Measurements from ENCODE around the gene PLXNA4.

PLXNA4 gene

DNA sequence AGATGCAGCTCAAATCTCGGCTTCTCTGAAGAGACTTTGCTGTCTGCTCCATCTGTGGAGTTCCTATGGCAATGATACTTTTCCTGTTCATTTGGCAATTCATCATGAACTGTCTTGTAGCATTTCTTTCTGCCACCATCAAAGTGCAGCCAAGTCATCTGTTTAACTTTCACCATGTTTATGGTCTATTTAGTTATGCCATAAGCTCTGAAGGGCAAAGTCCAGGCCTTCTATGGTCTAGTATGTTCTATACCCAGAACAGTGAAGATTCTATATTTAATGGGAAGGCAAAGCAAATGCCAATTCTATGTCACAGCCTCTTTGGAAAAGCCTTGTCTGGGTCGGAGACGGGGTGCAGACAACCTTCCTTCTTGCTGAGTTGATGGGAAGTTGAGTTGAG lies 472.6 kb downstream of the PLXNA4 start:
- Mint-ChIP-seq H3K9me3 (no peaks in the 10 kb centered on the region), H3K4me1 (no peaks in the 10 kb centered on the region), H3K27ac (no peak overlapping the region), H3K4me3 (no peak overlapping the region), H3K36me3 (no peaks in the 10 kb centered on the region)
- no peak for ATAC-seq
- DNase-seq (ENCODE audit: low spot score in 2 of 2), result no peak

DNA sequence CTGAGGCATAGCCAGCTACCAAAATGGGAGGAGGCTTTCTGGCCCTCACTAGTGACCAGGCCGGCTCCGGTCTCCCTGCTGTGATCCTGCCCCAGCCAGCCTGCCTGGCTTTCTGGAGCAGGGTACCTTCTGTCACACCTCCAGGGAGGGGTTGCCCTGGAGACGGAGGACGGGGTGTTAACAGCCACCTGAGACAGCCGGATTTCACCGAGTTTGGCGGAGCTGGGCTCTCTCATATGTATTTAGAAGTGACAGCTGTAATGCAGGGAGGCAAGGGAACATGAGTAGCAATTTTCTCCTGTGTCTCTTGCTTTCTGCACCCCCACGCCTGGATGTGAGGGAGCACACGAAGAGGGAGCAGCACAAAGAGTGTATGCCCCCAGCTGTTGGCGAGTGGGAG lies 473.3 kb downstream of the PLXNA4 start:
- no peak for DNase-seq (ENCODE audit: low spot score in 2 of 2)
- ATAC-seq, result no peak
- H3K27ac Mint-ChIP-seq, result no peak overlapping the region
- no peaks in the 10 kb centered on the region for H3K36me3 Mint-ChIP-seq
- H3K4me3 Mint-ChIP-seq, result no peak overlapping the region
- no peaks in the 10 kb centered on the region for H3K9me3 Mint-ChIP-seq
- no peaks in the 10 kb centered on the region for H3K4me1 Mint-ChIP-seq

GRCh38 chr7:132102391-132102790 lies 473.9 kb downstream of the PLXNA4 start:
- H3K36me3 Mint-ChIP-seq, result no peaks in the 10 kb centered on the region
- no peaks in the 10 kb centered on the region for H3K9me3 Mint-ChIP-seq
- no peak overlapping the region for H3K27ac Mint-ChIP-seq
- no peaks in the 10 kb centered on the region for H3K4me1 Mint-ChIP-seq
- no peak for ATAC-seq
- no peak overlapping the region for H3K4me3 Mint-ChIP-seq
- no peak for DNase-seq (ENCODE audit: low spot score in 2 of 2)

DNA sequence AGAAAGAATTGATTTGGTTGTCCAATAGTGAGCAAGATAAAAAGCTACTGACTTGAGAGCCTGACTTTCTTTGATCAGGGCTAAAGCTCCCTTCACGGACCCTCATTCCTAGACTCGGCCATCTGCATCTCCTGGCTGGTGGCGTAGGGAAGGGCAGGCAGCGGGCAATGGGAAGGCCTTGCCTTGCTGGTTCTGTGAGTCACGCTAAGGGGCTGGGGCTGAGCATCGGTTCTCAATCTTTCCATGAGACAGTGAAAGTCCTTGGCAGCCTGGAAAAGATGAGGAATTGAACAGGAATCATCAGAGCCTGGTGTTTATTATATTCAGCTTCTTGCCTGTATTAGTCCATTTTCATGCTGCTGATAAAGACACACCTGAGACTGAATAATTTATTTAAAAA lies 475.3 kb downstream of the PLXNA4 start:
- Mint-ChIP-seq H3K36me3 (no peaks in the 10 kb centered on the region), H3K27ac (no peak overlapping the region), H3K4me1 (no peaks in the 10 kb centered on the region), H3K9me3 (no peaks in the 10 kb centered on the region), H3K4me3 (no peak overlapping the region)
- no peak for DNase-seq (ENCODE audit: low spot score in 2 of 2)
- ATAC-seq, result no peak

GRCh38 chr7:132100483-132100882 lies 475.8 kb downstream of the PLXNA4 start:
- ATAC-seq (no peak), DNase-seq (ENCODE audit: low spot score in 2 of 2) (no peak)
- Mint-ChIP-seq H3K9me3 (no peaks in the 10 kb centered on the region), H3K36me3 (no peaks in the 10 kb centered on the region), H3K27ac (no peak overlapping the region), H3K4me3 (no peak overlapping the region), H3K4me1 (no peaks in the 10 kb centered on the region)

DNA sequence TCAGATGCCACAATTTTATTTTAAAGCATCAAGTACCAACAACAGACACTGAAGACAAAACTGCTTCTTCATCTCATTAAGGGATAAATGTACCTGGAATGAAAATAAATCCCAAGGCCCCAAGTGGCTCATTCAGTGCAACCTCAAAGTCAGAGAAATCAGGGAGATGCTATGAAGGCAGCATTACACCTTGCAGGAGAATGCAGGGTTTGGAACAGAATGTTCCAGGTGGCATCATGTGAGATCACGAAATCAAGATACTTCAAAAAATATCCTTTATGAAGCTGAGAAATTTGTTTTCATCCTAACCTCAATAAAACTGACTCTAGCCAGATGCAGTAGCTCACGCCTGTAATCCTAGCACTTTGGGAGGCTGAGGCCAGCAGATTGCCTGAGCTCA lies 477.1 kb downstream of the PLXNA4 start:
- Mint-ChIP-seq H3K4me3 (no peak overlapping the region), H3K9me3 (no peaks in the 10 kb centered on the region), H3K4me1 (no peaks in the 10 kb centered on the region), H3K36me3 (no peaks in the 10 kb centered on the region), H3K27ac (no peak overlapping the region)
- ATAC-seq (no peak), DNase-seq (ENCODE audit: low spot score in 2 of 2) (no peak)

GRCh38 chr7:132098327-132098726 lies 477.9 kb downstream of the PLXNA4 start:
- H3K27ac Mint-ChIP-seq, result no peak overlapping the region

DNA sequence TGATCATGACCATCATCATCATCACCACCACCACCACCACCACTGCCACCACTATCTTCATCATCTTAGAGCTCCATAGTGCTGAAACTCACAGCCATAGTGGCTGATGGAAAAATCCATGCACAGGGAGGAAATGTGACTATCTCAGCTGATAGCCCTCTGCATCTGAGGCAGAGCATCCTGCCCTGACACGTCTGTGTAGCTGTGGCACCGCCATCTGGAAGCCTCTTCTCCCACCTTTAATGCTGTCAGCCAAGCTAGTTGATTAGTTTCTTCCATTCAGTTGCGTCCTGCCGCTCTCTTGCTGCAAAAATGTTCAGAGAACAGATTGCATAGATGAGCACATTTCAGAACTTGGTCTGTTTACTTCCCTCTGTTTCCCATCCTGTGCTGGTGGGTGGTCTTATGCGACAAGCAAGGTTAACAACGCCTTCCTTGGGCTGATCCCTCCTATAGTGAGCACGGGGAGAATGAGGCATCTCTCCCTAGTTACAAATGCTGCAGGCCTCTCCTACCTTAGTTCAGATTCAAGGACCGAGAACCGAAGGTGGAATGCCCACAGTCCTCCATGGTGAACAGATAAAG lies 478.6 kb downstream of the PLXNA4 start:
- no peak overlapping the region for H3K4me3 Mint-ChIP-seq
- no peak for DNase-seq (ENCODE audit: low spot score in 2 of 2)
- ATAC-seq, result no peak

More at GRCh38 chr7:132098327-132098726, 477.9 kb downstream of the PLXNA4 start:
- Mint-ChIP-seq H3K9me3 (no peaks in the 10 kb centered on the region), H3K4me3 (no peak overlapping the region), H3K36me3 (no peaks in the 10 kb centered on the region), H3K4me1 (no peaks in the 10 kb centered on the region)
- no peak for ATAC-seq
- DNase-seq (ENCODE audit: low spot score in 2 of 2), result no peak

GRCh38 chr7:132095111-132095765 lies 481.0 kb downstream of the PLXNA4 start:
- no peak overlapping the region for H3K27ac Mint-ChIP-seq
- H3K4me1 Mint-ChIP-seq, result no peaks in the 10 kb centered on the region
- no peak overlapping the region for H3K4me3 Mint-ChIP-seq
- H3K36me3 Mint-ChIP-seq, result no peaks in the 10 kb centered on the region
- no peak for ATAC-seq
- DNase-seq (ENCODE audit: low spot score in 2 of 2), result no peak
- H3K9me3 Mint-ChIP-seq, result no peaks in the 10 kb centered on the region

More for the DNA sequence above, 478.6 kb downstream of the PLXNA4 start:
- no peaks in the 10 kb centered on the region for H3K36me3 Mint-ChIP-seq
- no peak overlapping the region for H3K27ac Mint-ChIP-seq
- no peaks in the 10 kb centered on the region for H3K9me3 Mint-ChIP-seq
- no peaks in the 10 kb centered on the region for H3K4me1 Mint-ChIP-seq

GRCh38 chr7:132092106-132092505 lies 484.2 kb downstream of the PLXNA4 start:
- no peaks in the 10 kb centered on the region for H3K4me1 Mint-ChIP-seq
- DNase-seq (ENCODE audit: low spot score in 2 of 2) (no peak), ATAC-seq (peak; percentile 18)
- no peaks in the 10 kb centered on the region for H3K9me3 Mint-ChIP-seq
- H3K27ac Mint-ChIP-seq, result no peak overlapping the region
- no peak overlapping the region for H3K4me3 Mint-ChIP-seq
- H3K36me3 Mint-ChIP-seq, result no peaks in the 10 kb centered on the region

GRCh38 chr7:132091706-132092105 lies 484.6 kb downstream of the PLXNA4 start:
- Mint-ChIP-seq H3K4me1 (no peaks in the 10 kb centered on the region), H3K36me3 (no peaks in the 10 kb centered on the region), H3K27ac (no peak overlapping the region), H3K9me3 (no peaks in the 10 kb centered on the region), H3K4me3 (no peak overlapping the region)
- ATAC-seq (no peak), DNase-seq (ENCODE audit: low spot score in 2 of 2) (no peak)

DNA sequence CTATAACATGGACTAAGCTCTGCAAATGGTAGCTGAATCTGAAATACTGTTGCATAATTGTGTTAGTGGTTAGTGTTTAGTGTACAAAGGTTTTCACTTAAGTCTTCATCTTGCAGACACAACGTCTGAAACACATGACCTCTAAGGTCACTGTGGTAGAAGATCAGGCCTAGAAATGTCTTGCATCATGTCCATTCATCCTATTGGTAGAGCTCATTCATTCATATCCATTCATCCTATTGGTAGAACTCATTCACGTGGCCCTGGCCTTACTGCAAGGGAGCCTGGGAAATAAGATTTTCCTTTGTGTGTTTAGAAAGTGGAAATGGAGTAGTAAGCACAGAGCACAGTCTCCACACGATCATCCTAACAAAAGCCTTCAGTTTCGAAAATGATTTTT lies 485.8 kb downstream of the PLXNA4 start:
- H3K9me3 Mint-ChIP-seq, result no peaks in the 10 kb centered on the region
- no peak overlapping the region for H3K4me3 Mint-ChIP-seq
- H3K27ac Mint-ChIP-seq, result no peak overlapping the region
- DNase-seq (ENCODE audit: low spot score in 2 of 2), result no peak
- no peak for ATAC-seq
- H3K36me3 Mint-ChIP-seq, result no peaks in the 10 kb centered on the region
- H3K4me1 Mint-ChIP-seq, result no peaks in the 10 kb centered on the region

GRCh38 chr7:132089356-132089755 lies 486.9 kb downstream of the PLXNA4 start:
- H3K9me3 Mint-ChIP-seq, result no peaks in the 10 kb centered on the region
- DNase-seq (ENCODE audit: low spot score in 2 of 2) (no peak), ATAC-seq (no peak)
- H3K4me1 Mint-ChIP-seq, result no peaks in the 10 kb centered on the region
- H3K4me3 Mint-ChIP-seq, result no peak overlapping the region
- H3K27ac Mint-ChIP-seq, result no peak overlapping the region
- no peaks in the 10 kb centered on the region for H3K36me3 Mint-ChIP-seq

DNA sequence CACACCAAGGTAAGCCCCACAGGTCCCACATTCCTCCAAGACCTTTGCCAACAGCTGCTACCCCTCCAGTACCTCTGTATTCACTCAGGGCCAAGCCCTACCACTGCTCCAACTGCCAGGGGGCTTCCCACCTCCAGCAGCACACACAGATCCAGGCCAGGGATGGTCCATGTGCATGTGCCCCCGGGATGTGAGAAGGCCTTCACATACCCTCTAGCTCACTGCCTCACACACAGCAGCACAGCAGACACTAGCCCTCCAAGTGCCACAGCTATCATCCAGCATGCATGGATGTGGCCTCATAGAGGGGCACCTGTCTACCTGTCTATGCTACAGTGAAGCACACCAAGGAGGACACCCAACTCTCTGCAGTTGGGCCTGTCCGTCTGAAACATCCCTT lies 488.8 kb downstream of the PLXNA4 start:
- Mint-ChIP-seq H3K36me3 (no peaks in the 10 kb centered on the region), H3K4me1 (no peaks in the 10 kb centered on the region), H3K27ac (no peak overlapping the region), H3K4me3 (no peak overlapping the region), H3K9me3 (no peaks in the 10 kb centered on the region)
- DNase-seq (ENCODE audit: low spot score in 2 of 2) (no peak), ATAC-seq (peak; percentile 34)

DNA sequence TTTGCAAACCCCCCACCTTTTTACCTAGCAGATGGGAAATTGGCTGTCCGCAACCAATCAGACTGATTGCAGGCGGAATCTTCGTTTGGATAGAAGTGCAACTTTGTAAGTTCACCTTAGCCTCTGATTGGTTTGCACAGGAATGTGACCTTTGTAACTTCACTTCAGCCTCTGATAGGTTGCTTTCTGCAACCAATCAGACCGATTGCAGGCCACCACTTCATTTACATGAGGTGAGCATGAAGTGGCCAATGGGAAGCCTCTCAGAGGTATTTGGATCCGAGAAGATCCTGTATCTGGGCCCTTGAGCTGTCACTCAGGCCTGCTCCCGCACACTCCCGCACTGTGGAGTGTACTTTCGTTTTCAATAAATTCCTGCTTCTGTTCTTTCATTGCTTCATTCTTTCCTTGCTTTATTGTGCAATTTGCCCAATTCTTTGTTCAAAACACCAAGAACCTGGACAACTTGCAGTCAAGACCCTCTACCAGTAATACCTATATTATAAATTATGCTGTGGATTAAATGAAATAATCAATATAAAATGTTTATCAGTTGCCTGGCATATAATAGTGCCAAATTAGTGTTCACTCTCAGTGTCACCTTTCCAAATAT lies 491.4 kb downstream of the PLXNA4 start:
- no peak overlapping the region for H3K27ac Mint-ChIP-seq
- ATAC-seq, result no peak
- H3K9me3 Mint-ChIP-seq, result no peaks in the 10 kb centered on the region
- H3K4me1 Mint-ChIP-seq, result no peaks in the 10 kb centered on the region
- H3K4me3 Mint-ChIP-seq, result no peak overlapping the region
- no peak for DNase-seq (ENCODE audit: low spot score in 2 of 2)
- no peaks in the 10 kb centered on the region for H3K36me3 Mint-ChIP-seq

DNA sequence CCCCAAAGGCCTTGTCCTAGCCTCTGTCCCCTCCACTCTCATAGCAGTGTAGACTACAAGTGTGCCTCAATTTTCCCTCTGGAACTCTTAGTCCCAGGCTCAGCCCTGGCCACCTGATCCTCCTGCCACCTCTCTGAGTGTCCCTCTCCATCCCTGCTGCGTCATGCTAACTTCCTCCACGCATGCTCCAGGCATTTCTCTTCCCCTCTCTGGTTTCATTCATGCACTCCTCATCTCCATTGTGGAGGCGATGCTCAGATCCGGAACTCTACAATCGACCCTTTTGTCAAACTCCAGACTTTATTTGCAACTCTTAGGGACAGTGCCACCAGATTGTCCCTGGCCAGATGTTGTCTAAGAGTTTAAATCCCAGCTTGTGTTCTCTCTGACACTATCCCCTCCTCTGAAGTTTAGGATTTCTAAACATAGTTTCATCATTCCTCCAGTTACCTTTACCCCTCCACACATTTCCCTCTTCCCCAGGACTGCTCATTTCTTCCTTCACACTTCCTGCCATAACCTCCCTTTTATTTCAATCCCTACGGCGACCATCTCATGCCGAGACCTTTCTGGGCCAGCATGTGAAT lies 492.6 kb downstream of the PLXNA4 start:
- Mint-ChIP-seq H3K36me3 (no peaks in the 10 kb centered on the region), H3K4me1 (no peaks in the 10 kb centered on the region), H3K27ac (no peak overlapping the region), H3K9me3 (no peaks in the 10 kb centered on the region), H3K4me3 (no peak overlapping the region)
- DNase-seq (ENCODE audit: low spot score in 2 of 2) (no peak), ATAC-seq (no peak)
